Stimulated activated CD8-positive, alpha-beta memory T cell treated with anti-CD3 and anti-CD28 coated beads, Interleukin-12 subunit alpha, Interleukin-12 subunit beta, amount 100 ng/mL, for 1 hour (primary cell): ENCODE data around the gene ZNF76.

Source experiments
- DNase-seq: peaks from one replicate; pipeline ENCODE4 v3.0.0-alpha.2; 2020; ENCODE audit warnings: low read depth

Gene ZNF76

GRCh38 chr6:35267897-35268296, 8.4 kb downstream of the ZNF76 start:
- DNase-seq: no peak

DNA sequence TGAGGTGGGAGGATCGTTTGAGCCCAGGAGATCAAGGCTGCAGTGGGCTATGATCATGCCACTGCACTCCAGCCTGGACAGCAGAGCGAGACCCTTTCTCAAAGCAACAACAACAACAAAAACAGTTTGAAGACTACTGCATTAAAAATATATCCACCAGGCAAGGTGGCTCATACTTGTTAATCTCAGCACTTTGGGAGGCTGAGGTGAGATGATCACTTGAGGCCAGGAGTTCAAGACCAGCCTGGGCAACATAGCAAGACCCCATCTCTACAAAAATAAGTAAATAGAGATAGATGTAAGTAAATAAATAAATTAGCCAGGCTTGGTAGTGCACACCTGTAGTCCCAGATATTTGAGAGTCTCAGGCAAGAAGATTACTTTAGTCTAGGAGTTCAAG, 12.5 kb downstream of the ZNF76 start:
- no peak for DNase-seq

DNA sequence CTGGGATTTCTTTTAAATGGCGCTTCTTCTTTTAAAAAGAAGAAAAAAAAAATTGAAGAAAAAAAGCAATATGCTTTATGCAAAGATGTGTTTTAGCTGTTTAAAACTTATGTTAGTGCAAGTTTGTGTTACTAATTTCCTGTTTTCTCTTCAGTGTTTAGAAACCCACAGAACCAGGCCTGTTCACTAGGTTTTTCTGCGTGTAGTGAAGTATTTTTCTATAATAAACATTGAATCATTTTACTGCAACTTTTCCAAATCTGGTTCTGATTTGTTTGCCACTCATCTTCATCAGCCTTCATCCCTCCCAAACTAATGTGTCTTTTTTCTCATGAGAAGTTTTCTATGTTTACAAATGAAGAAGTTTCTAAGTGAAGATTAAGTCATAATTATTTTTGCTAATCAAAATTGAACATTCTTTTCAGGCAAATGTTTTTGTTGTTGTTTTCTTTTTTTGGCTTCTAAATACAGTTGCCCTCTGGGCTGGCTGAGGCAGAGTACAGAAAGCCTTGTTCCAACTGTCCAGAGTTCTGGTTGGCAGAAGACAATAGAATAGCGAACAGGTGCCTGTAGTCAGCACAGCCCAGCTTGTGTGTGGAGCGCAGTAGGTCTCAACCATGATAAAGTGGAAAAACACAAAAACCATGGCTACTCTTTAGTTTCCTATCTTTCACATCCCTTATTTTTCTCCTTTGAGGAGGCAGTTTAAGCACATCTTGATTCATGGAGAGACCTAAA, 14.5 kb downstream of the ZNF76 start:
- no peak for DNase-seq

DNA sequence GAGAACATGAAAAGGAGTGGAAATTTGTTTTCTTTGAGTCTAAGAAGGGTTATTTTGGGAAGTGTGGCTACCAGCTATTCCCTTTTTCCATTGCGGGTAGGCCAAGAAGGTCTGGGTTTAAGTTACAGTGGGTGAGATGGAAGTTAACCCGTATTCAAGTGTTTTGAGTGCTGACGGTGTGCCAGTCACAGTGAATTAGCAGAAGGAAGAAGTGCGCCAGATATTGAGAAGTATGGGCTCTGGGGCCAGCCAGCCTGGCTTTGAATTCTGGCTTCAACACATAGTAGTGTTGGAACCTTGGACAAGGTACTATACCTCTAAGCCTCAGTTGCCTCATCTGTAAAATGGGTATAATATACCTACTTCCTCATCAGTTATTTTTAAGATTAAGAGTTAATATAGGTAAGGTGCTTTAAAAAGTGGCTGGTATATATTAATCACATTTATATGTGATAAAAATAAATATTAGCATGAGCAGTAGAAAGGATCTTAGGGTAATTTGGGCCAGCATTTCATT, 16.3 kb downstream of the ZNF76 start:
- DNase-seq: no peak

DNA sequence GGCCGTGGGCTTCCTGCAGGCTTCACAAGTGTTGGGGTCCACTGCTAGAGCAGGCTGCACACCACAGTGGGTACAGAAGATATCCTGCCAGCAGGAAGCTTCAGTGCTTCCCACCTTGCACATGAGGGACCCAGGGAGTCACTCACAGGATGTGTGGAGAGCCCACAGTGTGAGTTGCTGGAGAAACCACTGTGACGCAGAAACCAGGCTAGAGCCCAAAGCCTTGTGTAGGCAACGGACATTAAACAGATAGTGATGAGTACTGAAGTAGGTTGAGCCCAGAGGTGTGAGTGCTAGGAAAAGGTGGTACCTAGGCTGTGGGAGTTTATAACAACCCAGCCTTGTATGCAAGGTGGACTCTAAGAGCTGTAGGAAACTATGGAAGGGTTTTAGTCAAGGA, 19.2 kb downstream of the ZNF76 start:
- DNase-seq: no peak

- no peak for DNase-seq
Observed at GRCh38 chr6:35280903-35281302, 21.4 kb downstream of the ZNF76 start.

DNA sequence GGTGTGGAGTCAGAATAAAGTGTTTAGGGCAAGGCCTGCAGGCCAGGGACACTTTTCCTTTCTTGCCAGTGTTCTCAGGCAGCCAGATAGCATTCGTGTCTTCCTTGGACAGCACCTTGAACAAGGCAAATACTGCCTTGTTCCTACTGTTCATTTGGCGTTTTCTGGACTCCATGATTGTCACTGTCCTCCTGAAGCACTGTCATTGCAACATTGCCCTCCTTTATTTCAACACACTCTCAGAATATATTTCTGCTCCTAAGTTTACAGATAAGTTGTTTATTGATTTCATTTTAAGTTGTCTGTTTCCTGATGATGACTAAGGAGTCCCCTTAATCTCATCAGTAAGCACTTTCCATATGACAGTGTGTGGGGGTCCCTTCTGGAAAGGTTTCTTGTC, 22.9 kb downstream of the ZNF76 start:
- no peak for DNase-seq

DNA sequence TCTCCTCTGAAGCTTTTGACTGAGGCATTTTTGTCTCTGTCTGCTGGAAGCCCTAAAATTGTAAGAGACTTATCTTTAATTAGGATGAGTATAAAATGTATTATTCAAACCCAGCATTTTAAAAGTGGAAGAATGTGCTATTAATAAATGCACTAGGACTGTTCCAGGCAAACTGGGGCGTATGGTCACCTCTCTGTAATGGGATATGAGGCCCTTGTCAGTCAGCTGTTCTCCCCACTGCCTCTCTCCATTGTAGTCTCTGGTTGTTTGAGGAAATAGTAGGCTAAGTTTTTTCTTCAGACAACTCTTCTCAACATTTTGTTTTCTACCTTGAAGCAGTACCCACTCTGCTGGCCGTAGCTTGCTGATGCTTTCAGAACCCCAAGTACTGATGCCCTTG, 23.8 kb downstream of the ZNF76 start:
- no peak for DNase-seq

GRCh38 chr6:35287671-35288396, 28.3 kb downstream of the ZNF76 start:
- DNase-seq: no peak

DNA sequence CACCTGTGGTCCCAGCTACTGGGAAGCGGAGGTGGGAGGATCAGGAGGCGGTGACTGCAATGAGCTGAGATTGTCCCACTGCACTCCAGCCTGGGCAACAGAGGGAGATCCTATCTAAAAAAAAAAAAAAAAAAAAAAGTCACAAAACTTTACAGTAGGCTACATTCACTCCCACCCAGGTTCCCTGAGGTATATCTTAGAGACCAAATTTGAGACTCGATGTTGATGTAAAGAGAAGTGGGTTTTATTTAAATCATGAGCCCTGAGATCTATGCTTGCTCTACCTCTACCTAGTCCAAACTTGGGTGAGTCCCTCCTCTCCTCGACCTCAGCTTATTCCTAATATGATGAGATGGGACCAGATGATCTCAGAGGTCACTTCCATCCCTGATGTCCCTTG, 29.3 kb downstream of the ZNF76 start:
- DNase-seq: no peak

DNA sequence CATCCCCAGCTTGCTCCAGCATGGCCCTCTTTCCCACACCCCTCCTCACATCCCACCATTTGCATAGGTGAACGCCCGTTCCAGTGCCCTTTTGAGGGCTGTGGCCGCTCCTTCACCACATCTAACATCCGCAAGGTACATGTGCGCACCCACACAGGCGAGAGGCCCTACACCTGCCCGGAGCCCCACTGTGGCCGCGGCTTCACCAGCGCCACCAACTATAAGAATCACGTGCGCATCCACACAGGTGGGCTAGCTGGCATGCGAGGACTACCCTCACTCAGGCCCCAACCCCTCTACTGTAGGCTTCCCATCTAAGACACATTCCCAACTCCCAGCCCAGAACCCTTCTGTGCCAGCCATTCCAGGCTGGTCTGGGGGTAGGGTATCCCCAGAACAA, 32.0 kb downstream of the ZNF76 start:
- no peak for DNase-seq

GRCh38 chr6:35292494-35292893, 33.0 kb downstream of the ZNF76 start:
- DNase-seq: no peak

- no peak for DNase-seq
Observed at GRCh38 chr6:35293681-35294080, 34.1 kb downstream of the ZNF76 start.

DNA sequence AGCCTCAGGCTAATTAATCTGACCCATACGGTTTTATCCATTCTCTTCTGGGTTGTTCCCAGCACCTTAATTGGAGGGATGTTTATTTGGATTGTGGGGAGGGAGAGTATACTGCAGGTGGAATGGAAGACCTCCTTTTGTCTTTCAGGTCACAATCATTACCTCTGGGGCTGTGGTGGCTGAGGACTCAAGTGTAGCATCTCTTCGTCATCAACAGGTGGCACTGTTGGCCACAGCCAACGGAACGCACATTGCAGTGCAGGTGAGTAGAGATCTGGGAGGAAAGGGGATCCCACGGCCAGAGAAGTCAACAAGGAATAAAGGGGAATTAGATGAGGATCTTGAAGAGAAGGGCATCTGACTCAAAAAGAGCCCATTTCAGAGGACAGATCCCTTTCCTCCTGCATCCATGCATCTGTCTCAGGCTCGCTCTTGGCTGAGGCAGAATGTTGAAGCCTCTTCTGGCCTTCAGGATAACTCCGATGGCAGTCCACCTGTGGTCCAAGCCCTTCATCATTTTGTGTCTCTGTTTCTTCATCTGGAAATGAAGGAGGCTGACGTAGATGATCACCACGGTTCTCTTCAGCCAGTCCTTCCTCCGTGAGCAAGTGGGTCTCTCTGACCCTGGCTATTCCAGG, 34.9 kb downstream of the ZNF76 start:
- DNase-seq: no peak

DNA sequence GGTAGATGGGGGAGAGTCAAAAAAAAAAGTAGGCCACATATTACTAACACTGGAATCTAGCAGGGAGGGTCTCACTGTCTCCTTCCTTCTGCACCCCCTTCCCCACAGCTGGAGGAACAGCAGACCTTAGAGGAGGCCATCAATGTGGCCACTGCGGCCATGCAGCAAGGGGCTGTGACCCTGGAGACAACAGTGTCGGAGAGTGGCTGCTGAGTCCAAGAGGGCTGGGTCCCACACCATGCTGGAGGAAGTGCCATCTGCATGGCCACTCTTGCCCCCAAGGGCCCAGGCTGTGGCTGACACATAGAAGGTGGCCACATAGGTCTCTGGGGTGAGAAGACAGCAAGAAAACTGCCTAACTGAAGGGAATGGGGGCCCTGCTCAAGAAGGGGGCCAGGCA, 35.5 kb downstream of the ZNF76 start:
- no peak for DNase-seq

GRCh38 chr6:35295521-35296315, 36.2 kb downstream of the ZNF76 start:
- DNase-seq: no peak

DNA sequence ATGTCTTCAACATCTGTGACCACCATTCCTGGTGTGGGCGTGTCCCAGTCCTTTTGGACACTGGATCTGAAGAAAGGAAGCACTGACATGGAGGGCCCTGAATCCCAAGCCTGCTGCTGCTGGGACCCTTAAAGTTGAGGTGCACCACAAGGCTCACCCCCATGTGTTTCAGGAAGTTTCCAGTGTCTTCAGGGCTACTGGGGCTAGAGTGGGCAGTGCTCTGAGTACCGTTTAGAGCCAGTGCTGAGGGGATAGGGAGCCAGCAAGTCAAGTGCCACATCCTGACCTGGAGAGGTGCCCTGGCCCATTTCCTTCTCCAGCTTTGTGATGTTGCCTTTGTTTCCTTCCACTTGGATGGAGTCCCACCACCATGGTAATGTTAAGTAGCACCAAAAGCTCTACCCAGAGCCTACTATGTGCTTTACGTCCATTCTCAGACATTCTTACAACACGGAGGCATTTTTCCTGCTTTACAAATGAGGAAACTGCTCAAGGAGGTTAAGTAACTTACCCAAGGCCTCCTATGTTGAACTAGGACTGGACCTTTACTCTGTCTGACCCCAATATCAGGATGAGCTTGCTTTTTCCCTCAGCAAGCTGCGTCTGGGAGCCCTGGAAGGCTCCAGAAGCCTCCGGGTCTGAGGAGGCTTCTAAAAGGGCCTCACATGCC, 37.5 kb downstream of the ZNF76 start:
- no peak for DNase-seq

DNA sequence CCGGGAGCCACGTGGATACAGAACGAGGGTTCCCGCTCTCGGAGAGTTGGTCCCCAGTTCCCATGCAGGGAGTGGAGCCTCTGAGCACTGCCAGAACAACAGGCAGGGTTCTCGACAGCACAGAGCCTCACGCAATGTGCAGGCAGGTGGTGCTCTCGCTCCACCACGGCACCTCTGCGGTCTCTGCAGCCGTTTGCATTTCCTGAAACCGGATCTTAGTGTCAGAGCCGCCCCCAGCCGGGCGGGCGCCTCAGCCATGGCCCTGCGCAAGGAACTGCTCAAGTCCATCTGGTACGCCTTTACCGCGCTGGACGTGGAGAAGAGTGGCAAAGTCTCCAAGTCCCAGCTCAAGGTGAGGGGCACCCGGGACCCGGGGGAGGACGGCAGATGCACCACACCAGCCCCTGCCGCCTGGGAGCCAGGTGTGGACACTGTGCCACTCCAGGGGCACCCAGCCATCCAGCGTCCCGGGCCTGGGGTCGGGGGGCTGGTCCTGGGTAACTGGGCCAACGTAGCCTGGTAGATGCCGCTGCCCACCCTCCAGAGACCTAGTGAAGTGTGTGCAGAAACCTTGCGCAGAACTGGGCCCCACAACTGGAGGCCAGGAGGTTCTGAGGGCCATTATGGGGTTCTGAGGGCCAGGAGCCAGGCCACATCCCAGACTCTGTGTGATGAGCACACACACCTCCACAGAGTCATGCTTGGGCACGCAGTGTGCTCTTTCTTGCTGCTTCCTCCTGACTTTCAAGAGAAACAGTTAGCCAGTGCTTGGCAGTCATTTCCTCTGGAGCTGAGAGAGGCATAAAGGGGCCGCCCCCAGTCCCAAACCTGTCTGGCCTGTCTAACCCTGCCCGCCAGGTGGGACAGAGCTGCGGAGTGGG, 38.3 kb downstream of the ZNF76 start, which contains the start of gene DEF6:
Gene DEF6 (plus strand): TSS at position 218 of the 881 bp plus-strand sequence. CDS start 39 bp downstream, at position 257.
- DNase-seq: peak; percentile 80

- no peak for DNase-seq
Observed at GRCh38 chr6:35298625-35299140, 39.1 kb downstream of the ZNF76 start.

DNA sequence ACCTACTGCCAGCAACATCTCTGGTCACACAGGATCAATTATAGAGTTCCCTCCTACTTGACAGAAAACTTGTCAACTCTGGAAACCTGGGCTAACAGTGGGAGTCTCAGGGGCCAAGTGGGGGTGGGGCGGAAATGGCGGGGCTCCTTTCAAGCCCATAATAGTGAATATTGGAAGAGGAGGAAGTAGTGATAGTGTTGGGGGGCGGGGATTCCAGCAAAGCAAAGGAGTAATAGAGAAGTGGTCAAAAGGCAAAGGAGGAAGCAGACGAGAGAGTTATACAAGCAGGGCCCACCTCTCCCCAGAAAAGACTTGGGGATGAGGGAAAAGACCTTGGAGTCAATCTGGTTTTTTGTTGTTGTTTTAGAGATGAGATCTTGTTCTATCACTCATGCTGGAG, 40.1 kb downstream of the ZNF76 start:
- DNase-seq: no peak
